ENCODE measurements around the gene ITPKB.
A peak's percentile ranks its signal among the peaks of the same experiment; 100 is the strongest.
"Not testable (repeated sequence)": the region's sequence is repeated elsewhere in the genome, so short reads cannot be mapped to it uniquely, and the experiment has no call there.

ITPKB gene

GRCh38 chr1:226646870-226647449, 92.1 kb downstream of the ITPKB start:
- DNase-seq = no peak

GRCh38 chr1:226646026-226646869, 92.8 kb downstream of the ITPKB start:
- DNase-seq = no peak

- DNase-seq = no peak
Measured at GRCh38 chr1:226645279-226645976, 93.7 kb downstream of the ITPKB start.

- DNase-seq = no peak
Measured at GRCh38 chr1:226644541-226645176, 94.4 kb downstream of the ITPKB start.

GRCh38 chr1:226643611-226644540, 95.2 kb downstream of the ITPKB start:
- no peak for DNase-seq

- no peak for DNase-seq
Measured at GRCh38 chr1:226643177-226643576, 95.9 kb downstream of the ITPKB start.

- no peak for DNase-seq
Measured at GRCh38 chr1:226642421-226642820, 96.7 kb downstream of the ITPKB start.

GRCh38 chr1:226641671-226642231, 97.3 kb downstream of the ITPKB start:
- no peak for DNase-seq

GRCh38 chr1:226640321-226641136, 98.6 kb downstream of the ITPKB start:
- DNase-seq = peak; percentile 58

GRCh38 chr1:226639631-226640061, 99.4 kb downstream of the ITPKB start:
- no peak for DNase-seq

- DNase-seq = not testable (repeated sequence)
Measured at GRCh38 chr1:226639206-226639605, 99.9 kb downstream of the ITPKB start.

GRCh38 chr1:226638608-226639007, 100.5 kb downstream of the ITPKB start:
- DNase-seq = no peak

GRCh38 chr1:226638001-226638601, 101.0 kb downstream of the ITPKB start:
- peak; percentile 14 for DNase-seq

- DNase-seq = no peak
Measured at GRCh38 chr1:226637147-226637935, 101.7 kb downstream of the ITPKB start.

GRCh38 chr1:226636847-226637096, 102.3 kb downstream of the ITPKB start:
- no peak for DNase-seq

GRCh38 chr1:226635456-226635941, 103.6 kb downstream of the ITPKB start:
- DNase-seq = no peak

GRCh38 chr1:226634611-226635246, 104.4 kb downstream of the ITPKB start:
- DNase-seq = no peak

GRCh38 chr1:226634166-226634588, 104.9 kb downstream of the ITPKB start:
- peak; percentile 75 for DNase-seq

- peak; percentile 75 for DNase-seq
Measured at GRCh38 chr1:226633541-226634165, 105.4 kb downstream of the ITPKB start.

All from NCI-H1694 (cell line).